Neural crest cell (in vitro differentiated cells): ENCODE results near the gene NMRAL1. TPM values are rescaled to one million over a fixed set of nuclear protein-coding genes. Genes with fewer than 3 reads are reported as not detected.

Experiments
- DNase-seq: peaks from one replicate; pipeline ENCODE4 v3.0.0; 2021; ENCODE audit warnings: low read depth, mixed read lengths, low spot score
- H3K27ac Mint-ChIP-seq: one replicate; pipeline ENCODE4 v1.8.0; 2021; ENCODE audit warnings: mild to moderate bottlenecking, mixed read lengths; ENCODE audit not compliant: unreplicated experiment
- H3K27me3 Mint-ChIP-seq: 2 replicates; pipeline ENCODE4 v1.8.0; 2021; ENCODE audit warnings: low read depth, mild to moderate bottlenecking, mixed read lengths
- H3K36me3 Mint-ChIP-seq: 2 replicates; pipeline ENCODE4 v1.8.0; 2021; ENCODE audit warnings: low read depth, mild to moderate bottlenecking, mixed read lengths
- H3K4me1 Mint-ChIP-seq: 2 replicates; pipeline ENCODE4 v1.8.0; 2021; ENCODE audit warnings: mixed read lengths
- H3K4me3 Mint-ChIP-seq: one replicate; pipeline ENCODE4 v1.8.0; 2021; ENCODE audit warnings: mild to moderate bottlenecking, mixed read lengths
- H3K9me3 Mint-ChIP-seq: 2 replicates; pipeline ENCODE4 v1.8.0; 2021; ENCODE audit warnings: mixed read lengths
- total RNA-seq: library from RNA; stranded (reverse); gene quantifications from 2 replicates; pipeline ENCODE4 v1.2.1, GENCODE V29; 2021
- TF ChIP-seq, protein P1 (sequence below): fragments of 200-600 bp; sonication (generic); conservative IDR thresholded peaks from 2 replicates; pipeline ENCODE4 v1.5.0; 2021; ENCODE audit warnings: antibody characterized with exemption, mild to moderate bottlenecking

Gene NMRAL1
- total RNA-seq, 1 donor from 2014 or later, result 45.0 TPM

DNA sequence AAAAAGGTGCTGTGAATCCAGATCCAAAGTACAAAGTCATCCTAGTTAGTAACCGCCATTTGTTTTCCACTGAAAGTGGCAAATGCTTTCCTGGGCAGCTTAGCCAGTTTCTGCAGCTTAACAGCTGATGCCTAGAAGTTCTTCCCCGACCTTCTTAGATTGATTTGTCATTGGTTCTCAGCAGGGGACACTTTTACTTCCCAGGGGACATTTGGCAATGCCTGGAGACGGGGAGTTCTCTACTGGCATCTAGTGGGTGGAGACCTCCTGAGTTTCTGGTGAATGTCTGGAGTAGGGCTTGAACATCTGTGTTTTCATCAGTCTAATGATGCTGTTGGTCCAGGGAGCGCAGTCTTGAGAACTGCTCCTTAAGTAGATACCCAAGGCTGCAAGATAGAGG lies 41.2 kb downstream of the NMRAL1 start:
- H3K27me3 Mint-ChIP-seq, result no peaks in the 10 kb centered on the region
- no peak for DNase-seq
- peaks cover 3% of the 10 kb centered on the region for H3K4me1 Mint-ChIP-seq
- TF ChIP-seq, protein P1, sequence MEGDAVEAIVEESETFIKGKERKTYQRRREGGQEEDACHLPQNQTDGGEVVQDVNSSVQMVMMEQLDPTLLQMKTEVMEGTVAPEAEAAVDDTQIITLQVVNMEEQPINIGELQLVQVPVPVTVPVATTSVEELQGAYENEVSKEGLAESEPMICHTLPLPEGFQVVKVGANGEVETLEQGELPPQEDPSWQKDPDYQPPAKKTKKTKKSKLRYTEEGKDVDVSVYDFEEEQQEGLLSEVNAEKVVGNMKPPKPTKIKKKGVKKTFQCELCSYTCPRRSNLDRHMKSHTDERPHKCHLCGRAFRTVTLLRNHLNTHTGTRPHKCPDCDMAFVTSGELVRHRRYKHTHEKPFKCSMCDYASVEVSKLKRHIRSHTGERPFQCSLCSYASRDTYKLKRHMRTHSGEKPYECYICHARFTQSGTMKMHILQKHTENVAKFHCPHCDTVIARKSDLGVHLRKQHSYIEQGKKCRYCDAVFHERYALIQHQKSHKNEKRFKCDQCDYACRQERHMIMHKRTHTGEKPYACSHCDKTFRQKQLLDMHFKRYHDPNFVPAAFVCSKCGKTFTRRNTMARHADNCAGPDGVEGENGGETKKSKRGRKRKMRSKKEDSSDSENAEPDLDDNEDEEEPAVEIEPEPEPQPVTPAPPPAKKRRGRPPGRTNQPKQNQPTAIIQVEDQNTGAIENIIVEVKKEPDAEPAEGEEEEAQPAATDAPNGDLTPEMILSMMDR, result no peak
- peak overlapping the region; percentile 56 for H3K4me3 Mint-ChIP-seq
- no peaks in the 10 kb centered on the region for H3K9me3 Mint-ChIP-seq
- H3K27ac Mint-ChIP-seq, result no peak overlapping the region
- H3K36me3 Mint-ChIP-seq, result peaks cover 9% of the 10 kb centered on the region

DNA sequence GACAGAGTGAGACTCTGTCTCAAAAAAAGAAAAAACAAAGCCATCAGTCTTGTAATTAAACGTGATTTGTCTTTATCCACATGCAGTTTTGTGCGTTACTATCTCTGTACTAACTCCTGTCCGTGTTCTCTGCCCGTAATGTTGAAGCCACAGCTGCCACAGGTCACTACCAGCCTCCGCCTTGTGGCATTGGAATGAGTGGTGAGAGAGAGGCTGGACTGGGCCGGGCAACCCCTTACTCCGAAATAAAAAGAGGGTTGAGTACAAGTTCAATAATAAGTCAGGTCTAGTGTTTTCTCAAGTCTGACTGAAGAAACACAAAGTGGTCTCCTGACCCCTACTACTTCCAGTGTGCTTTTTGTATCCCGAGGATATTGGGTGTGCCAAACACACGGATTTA lies 43.4 kb downstream of the NMRAL1 start:
- Mint-ChIP-seq H3K27me3 (no peaks in the 10 kb centered on the region), H3K4me3 (no peak overlapping the region), H3K4me1 (peaks cover 18% of the 10 kb centered on the region), H3K36me3 (peaks cover 7% of the 10 kb centered on the region), H3K27ac (no peak overlapping the region), H3K9me3 (no peaks in the 10 kb centered on the region)
- no peak for DNase-seq
- TF ChIP-seq, protein P1, result no peak

DNA sequence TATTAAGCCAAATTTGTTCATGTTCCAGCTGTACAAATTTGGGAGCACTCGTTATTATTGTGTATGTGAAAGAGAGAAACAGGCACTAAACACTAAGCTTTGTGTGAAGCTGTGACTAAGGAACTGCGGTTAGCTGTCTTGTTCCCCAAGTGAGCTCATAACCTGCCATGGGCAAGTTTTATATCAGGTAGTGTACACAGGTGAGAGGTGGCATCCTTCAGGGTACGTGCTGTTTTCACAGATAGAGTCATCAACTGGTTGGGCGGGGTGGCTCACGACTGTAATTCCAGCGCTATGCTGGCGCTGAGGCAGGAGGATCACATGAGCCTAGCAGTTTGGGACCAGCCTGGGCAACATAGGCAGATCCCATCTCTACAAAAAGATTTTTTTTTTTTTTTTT lies 45.9 kb downstream of the NMRAL1 start:
- DNase-seq, result no peak
- peaks cover 29% of the 10 kb centered on the region for H3K4me1 Mint-ChIP-seq
- no peaks in the 10 kb centered on the region for H3K9me3 Mint-ChIP-seq
- peaks cover 5% of the 10 kb centered on the region for H3K36me3 Mint-ChIP-seq
- peak overlapping the region; percentile 58 for H3K4me3 Mint-ChIP-seq
- TF ChIP-seq, protein P1, result no peak
- no peak overlapping the region for H3K27ac Mint-ChIP-seq
- no peaks in the 10 kb centered on the region for H3K27me3 Mint-ChIP-seq

DNA sequence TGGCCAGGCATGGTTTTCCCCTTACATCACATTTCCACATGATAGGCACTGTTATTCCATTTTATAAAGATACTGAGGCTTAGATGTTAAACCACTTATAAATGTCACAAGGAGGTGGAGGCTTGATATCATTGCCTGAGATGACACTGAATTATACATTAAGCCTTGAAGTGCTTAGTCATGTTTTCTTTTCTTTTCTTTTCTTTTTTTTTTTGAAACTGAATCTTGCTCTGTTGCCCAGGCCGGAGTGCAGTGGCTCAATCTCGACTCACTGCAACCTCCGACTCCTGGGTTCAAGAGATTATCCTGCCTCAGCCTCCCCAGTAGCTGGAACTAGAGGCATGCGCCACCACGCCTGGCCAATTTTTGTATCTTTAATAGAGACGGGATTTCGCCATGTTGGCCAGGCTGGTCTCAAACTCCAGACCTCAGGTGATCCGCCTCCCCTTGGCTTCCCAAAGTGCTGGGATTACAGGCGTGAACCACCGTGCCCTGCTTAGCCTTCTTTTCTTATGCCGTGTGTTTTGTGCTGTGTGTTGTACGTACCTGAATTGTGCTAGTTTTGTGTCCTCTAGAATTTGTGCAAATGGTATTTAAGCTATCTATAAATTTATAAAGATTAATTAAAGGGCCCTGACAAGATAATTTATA lies 47.6 kb downstream of the NMRAL1 start:
- H3K4me1 Mint-ChIP-seq, result peaks cover 29% of the 10 kb centered on the region
- H3K36me3 Mint-ChIP-seq, result peaks cover 5% of the 10 kb centered on the region
- no peaks in the 10 kb centered on the region for H3K9me3 Mint-ChIP-seq
- TF ChIP-seq, protein P1, result no peak
- no peaks in the 10 kb centered on the region for H3K27me3 Mint-ChIP-seq
- H3K4me3 Mint-ChIP-seq, result peak overlapping the region; percentile 97
- no peak for DNase-seq
- peak overlapping the region; percentile 83 for H3K27ac Mint-ChIP-seq

DNA sequence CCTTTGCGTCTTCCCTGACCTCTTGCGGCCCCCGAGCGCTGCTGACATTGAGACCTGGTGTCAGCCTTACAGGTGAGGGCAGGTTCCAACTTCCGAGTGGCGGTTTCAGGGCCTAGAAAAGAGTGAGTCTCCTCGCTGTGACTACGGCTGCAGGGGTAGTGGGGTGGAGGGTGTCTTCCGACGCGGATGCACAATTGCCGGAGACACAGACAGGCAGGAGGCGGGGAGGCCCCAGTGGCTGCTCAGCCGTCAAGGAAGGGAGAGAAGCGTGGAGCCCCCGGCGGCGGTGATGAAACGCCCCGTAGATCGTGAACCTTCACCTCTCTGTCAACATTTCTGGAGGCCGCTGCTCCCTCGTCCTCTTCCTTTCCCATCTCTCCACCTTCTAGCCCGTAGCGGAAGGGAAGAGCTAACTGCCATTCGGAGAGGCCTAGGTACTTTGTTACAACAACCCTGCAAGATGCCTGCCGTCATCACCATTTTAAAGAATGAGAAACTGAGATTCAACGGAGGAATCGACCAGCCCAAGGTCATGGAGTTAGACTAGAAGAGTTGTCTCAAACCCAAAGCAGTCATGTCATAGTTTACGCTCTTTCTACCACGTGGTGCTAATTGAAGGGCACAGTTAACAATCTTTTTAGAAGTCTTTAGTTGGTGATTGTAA lies 48.3 kb downstream of the NMRAL1 start:
- H3K27ac Mint-ChIP-seq, result peak overlapping the region; percentile 83
- peaks cover 5% of the 10 kb centered on the region for H3K36me3 Mint-ChIP-seq
- no peaks in the 10 kb centered on the region for H3K27me3 Mint-ChIP-seq
- H3K9me3 Mint-ChIP-seq, result no peaks in the 10 kb centered on the region
- peak overlapping the region; percentile 97 for H3K4me3 Mint-ChIP-seq
- peaks cover 29% of the 10 kb centered on the region for H3K4me1 Mint-ChIP-seq
- TF ChIP-seq, protein P1, result no peak
- no peak for DNase-seq
